Duodenal mucosa (tissue), 2 donors: Measurements from ENCODE around the gene CAMK1D.

Experiments
- H3K27ac ChIP-seq: one replicate; pipeline ENCODE4 v1.7.0; 2013; ENCODE audit warnings: low read depth, low read length
- H3K27me3 ChIP-seq, 2 donors: one replicate each; pipeline ENCODE4 v1.7.0; 2013; ENCODE audit warnings: low read length in 2 of 2, control low read depth in 1 of 2; ENCODE audit not compliant: insufficient read depth in 2 of 2, control insufficient read depth in 1 of 2
- H3K36me3 ChIP-seq, 2 donors: one replicate each; pipeline ENCODE4 v1.7.0; 2013; ENCODE audit warnings: low read length in 2 of 2, control low read depth in 1 of 2; ENCODE audit not compliant: insufficient read depth in 2 of 2, control insufficient read depth in 1 of 2
- H3K4me1 ChIP-seq, 2 donors: one replicate each; pipeline ENCODE4 v1.7.0; 2013; ENCODE audit warnings: low read length in 2 of 2, control low read depth in 1 of 2; ENCODE audit not compliant: insufficient read depth in 2 of 2, control insufficient read depth in 1 of 2
- H3K4me3 ChIP-seq, 2 donors: one replicate each; pipeline ENCODE4 v1.7.0; 2013; ENCODE audit warnings: low read length in 2 of 2, low read depth in 1 of 2
- H3K9ac ChIP-seq, 2 donors: one replicate each; pipeline ENCODE4 v1.7.0; 2013; ENCODE audit warnings: low read length in 2 of 2, low read depth in 1 of 2
- H3K9me3 ChIP-seq, 2 donors: one replicate each; pipeline ENCODE4 v1.7.0; 2013; ENCODE audit warnings: low read length in 2 of 2, control low read depth in 1 of 2; ENCODE audit not compliant: control insufficient read depth in 1 of 2

The CAMK1D gene

DNA sequence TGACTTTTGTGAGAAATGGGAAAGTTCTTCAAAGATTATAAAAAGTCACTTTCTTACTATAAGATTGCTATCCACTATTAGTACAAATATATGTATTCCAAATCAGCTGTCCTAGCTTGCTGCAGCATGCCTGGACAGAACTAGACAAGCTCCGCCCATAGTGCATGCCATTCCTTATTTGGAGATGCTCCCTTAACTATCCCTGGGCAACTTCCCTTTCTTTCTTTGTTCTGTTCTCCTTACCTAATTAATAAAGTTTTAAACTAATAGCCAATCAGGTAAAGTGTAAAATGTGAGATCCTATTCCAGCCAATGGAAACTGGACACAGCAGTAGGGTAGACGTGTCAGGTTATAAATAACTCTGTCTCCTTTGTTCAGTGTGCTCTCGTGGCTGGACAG is 281.9 kb downstream of the CAMK1D start:
- no peak overlapping the region for H3K9ac ChIP-seq
- H3K4me3 ChIP-seq: no peak overlapping the region
- H3K4me1 ChIP-seq: peaks cover 20 to 22% of the 10 kb centered on the region in 2 donors
- no peak overlapping the region for H3K27ac ChIP-seq
- no peaks in the 10 kb centered on the region for H3K36me3 ChIP-seq
- no peaks in the 10 kb centered on the region for H3K27me3 ChIP-seq
- H3K9me3 ChIP-seq: no peaks in the 10 kb centered on the region

DNA sequence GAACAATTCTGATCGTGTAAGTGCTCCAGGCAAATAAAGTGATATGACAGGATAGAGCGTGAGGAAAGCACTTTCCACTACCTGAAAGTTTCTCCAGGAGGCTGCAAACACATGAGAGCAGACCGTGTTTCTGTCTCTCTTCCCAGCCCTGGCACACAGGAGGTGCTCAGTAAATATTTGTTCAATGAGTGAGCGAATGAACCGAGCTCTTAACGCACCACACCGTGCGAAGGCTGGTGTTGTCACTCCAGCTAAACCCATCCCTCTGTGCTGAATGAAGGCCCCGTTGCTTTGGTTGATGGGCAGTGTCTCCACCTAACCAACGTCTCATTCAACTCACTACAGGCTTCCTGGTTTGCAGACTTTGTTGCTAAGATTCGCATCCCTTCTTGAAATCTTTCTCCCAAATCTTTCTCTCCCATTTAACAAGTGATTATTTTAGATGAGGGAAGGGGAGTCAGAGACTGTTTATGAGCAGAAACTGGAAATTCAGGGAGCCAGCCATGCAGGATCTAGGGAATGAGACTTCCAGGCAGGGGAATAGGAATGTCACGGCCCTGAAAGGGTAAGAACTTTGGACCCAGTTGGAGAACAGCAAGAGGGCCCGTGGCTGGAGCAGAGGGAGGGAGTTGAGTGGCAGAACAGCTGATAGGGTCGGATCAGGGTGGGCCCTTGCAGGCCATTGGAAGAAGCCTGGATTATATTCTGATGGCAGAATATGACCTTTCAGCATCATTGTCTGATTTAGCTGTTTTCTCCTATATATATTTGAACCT is 282.6 kb downstream of the CAMK1D start:
- peak overlapping the region in 1 of 2 donors; percentile 3 for H3K4me3 ChIP-seq
- H3K9ac ChIP-seq: no peak overlapping the region
- H3K36me3 ChIP-seq: no peaks in the 10 kb centered on the region

DNA sequence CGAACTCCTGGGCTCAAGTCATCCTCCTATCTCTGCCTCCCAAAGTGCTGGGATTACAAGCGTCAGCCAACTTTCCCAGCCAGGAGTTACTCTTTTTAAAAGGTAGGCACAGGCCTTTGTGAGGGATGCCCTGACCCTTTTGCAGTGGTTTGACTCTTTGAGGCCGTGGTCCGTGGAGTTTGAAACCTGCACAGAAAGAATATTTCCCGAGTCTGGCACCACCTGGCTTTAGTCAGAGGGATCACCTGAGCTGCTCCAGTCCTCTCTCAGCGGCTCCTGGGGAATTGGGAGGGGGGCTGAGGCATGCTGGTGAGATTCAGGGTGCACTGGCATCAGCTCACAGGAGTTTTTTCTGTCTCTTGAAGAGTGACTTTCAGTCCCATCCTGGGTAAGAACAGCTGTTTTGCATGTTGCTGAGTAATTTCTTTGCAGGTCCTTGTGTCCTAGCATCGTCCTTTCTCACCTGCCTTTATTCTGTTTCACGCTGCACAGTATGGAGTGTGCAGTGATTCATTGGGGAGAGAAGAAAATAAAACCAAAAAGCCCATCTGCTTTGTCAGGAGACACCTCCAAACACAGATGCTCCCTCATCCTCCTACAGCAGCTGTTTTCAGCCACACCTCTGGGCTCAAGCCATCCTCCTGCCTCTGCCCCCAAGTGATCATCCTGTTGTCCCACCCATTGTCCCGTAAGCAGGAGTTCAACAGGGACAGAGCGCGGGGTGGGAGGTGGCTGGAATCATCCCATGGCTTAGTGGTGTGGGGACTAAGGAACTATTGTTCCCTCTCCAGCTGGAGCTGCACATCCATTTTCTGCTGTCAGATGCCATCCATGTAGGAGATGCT is 284.7 kb downstream of the CAMK1D start:
- Histone ChIP-seq H3K9ac (no peak overlapping the region), H3K27me3 (no peaks in the 10 kb centered on the region), H3K9me3 (no peaks in the 10 kb centered on the region), H3K36me3 (no peaks in the 10 kb centered on the region), H3K4me3 (no peak overlapping the region), H3K4me1 (peaks cover 28% of the 10 kb centered on the region in 2 donors), H3K27ac (no peak overlapping the region)

More for the DNA sequence above, 282.6 kb downstream of the CAMK1D start:
- Histone ChIP-seq H3K27me3 (no peaks in the 10 kb centered on the region), H3K27ac (no peak overlapping the region), H3K4me1 (peaks cover 20 to 22% of the 10 kb centered on the region in 2 donors), H3K9me3 (no peaks in the 10 kb centered on the region)

- no peaks in the 10 kb centered on the region for H3K36me3 ChIP-seq
- no peak overlapping the region for H3K4me3 ChIP-seq
- no peak overlapping the region for H3K27ac ChIP-seq
- H3K9ac ChIP-seq: no peak overlapping the region
- H3K4me1 ChIP-seq: peaks cover 23% of the 10 kb centered on the region in 2 donors
- H3K9me3 ChIP-seq: no peaks in the 10 kb centered on the region
- no peaks in the 10 kb centered on the region for H3K27me3 ChIP-seq
Observed at GRCh38 chr10:12634621-12634931, 285.2 kb downstream of the CAMK1D start.

DNA sequence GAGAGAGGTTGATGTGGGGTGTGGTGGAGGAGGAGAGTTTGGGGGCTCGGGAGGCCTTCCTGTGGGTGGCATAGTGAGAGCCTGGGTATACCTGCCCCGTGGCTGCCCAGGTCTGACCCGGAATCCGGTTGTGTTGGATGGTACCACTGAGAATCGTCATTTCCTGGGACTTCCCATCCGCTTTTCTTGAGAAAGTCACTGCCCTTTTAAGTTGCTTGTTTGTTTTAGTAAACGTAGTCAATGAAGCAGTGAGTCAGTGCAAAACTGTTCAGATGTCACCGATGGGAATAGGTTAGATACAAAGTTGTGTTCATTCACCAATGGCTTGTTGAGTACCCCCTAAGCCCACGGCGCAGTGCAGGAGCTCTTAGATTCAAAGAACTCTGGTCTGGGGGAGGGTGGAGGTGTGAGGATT is 285.8 kb downstream of the CAMK1D start:
- Histone ChIP-seq H3K9me3 (no peaks in the 10 kb centered on the region), H3K4me3 (no peak overlapping the region), H3K27me3 (no peaks in the 10 kb centered on the region), H3K4me1 (peaks cover 23% of the 10 kb centered on the region in 2 donors), H3K27ac (no peak overlapping the region), H3K9ac (no peak overlapping the region), H3K36me3 (no peaks in the 10 kb centered on the region)

- H3K36me3 ChIP-seq: no peaks in the 10 kb centered on the region
- no peak overlapping the region for H3K27ac ChIP-seq
- no peak overlapping the region for H3K9ac ChIP-seq
- H3K9me3 ChIP-seq: no peaks in the 10 kb centered on the region
- H3K4me3 ChIP-seq: no peak overlapping the region
- no peaks in the 10 kb centered on the region for H3K27me3 ChIP-seq
- H3K4me1 ChIP-seq: peaks cover 16 to 20% of the 10 kb centered on the region in 2 donors
Observed at GRCh38 chr10:12636571-12636970, 287.2 kb downstream of the CAMK1D start.

DNA sequence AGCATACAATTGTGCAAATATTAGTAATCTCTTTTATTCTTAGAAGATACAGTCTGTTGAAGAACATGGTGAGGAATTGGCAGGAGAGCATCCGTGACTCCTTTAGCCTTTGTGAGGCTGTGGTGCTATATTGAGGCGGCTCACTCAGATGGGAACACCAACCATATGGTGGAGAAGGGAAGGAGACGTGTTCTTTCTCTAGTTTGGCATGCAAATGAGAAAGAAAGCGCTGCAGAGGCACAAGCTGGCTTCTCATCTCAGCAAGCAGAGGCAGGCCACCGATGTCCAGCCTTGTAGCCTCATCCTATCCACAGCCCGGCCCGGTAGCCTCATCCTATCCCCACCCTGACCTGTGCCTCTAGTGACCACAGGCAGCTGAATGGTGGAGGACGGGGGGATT is 288.3 kb downstream of the CAMK1D start:
- Histone ChIP-seq H3K27me3 (no peaks in the 10 kb centered on the region), H3K4me1 (peaks cover 12 to 13% of the 10 kb centered on the region in 2 donors), H3K9ac (no peak overlapping the region), H3K36me3 (no peaks in the 10 kb centered on the region), H3K9me3 (no peaks in the 10 kb centered on the region), H3K27ac (no peak overlapping the region), H3K4me3 (no peak overlapping the region)

GRCh38 chr10:12638103-12638502 is 288.8 kb downstream of the CAMK1D start:
- Histone ChIP-seq H3K27ac (no peak overlapping the region), H3K4me1 (peaks cover 12 to 13% of the 10 kb centered on the region in 2 donors), H3K4me3 (no peak overlapping the region), H3K9me3 (no peaks in the 10 kb centered on the region), H3K36me3 (no peaks in the 10 kb centered on the region), H3K9ac (no peak overlapping the region), H3K27me3 (no peaks in the 10 kb centered on the region)

- Histone ChIP-seq H3K36me3 (no peaks in the 10 kb centered on the region), H3K4me1 (peaks cover 12 to 13% of the 10 kb centered on the region in 2 donors), H3K9ac (no peak overlapping the region), H3K4me3 (no peak overlapping the region), H3K27me3 (no peaks in the 10 kb centered on the region), H3K27ac (no peak overlapping the region), H3K9me3 (no peaks in the 10 kb centered on the region)
Observed at GRCh38 chr10:12638781-12639180, 289.4 kb downstream of the CAMK1D start.
